ENCODE data around the gene CDK10.

DNA sequence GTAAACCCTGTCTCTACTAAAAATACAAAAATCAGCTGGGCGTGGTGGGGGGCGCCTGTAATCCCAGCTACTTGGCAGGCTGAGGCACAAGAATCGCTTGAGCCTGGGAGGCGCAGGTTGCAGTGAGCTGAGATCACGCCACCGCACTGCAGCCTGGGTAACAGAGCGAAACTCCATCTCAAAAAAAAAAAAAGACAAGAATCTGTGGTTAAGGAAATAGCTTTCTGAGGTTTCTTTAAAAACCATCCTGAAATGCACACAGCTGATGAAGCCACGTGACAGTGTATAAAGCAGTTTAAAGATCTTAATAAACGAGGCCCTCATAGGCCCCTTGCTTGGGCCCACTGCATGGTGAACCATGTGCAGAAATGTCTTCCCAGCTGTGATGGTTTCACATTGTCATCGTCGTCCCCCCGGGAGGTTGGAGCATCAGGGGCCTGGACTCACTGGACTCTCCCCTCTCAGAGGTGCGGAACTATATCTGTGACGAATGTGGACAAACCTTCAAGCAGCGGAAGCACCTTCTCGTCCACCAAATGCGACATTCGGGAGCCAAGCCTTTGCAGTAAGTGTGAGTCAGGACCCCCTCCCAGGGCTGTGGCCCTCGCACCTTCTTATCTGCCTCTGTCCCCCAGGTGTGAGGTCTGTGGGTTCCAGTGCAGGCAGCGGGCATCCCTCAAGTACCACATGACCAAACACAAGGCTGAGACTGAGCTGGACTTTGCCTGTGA lies 51.0 kb downstream of the CDK10 start:
- no peak for TF ChIP-seq CTCF (IDR thresholded peaks at IDR 0.05; ENCODE audit: low read depth, low read length)
- no peak for TF ChIP-seq EZH2phosphoT487 (IDR thresholded peaks at IDR 0.05; ENCODE audit: low read depth)

Measured in OCI-LY3 (cell line).